IPS DF 4.7 (cell line): ENCODE measurements around the gene MSI2.

ENCODE experiments used
- DNase-seq: peaks from one replicate; pipeline ENCODE4 v3.0.0-alpha.2; 2013; ENCODE audit warnings: low spot score; ENCODE audit errors: extremely low read depth

Gene MSI2

GRCh38 chr17:57269598-57270255, 13.4 kb downstream of the MSI2 start:
- no peak for DNase-seq

DNA sequence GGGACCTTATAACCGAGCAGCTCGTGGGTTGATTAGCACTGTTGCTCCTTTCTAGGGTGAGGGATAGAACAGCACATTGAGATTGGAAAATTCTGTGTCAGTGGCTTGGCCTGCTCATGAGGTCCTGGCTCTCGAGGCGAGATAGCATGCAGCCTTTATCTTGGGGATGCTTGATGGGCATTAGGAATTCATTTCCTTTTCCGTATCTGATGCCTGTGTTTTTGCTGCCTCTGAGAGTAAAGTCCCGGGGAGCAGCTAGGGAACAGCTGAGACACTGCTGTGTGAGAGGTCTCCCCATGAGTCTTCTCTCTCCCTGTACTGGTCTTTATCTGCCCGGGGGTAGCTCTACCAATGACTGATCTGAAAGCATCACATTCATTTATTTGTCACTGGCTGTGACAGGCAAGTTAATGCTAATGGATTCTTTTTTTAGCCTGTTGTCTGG, 14.5 kb downstream of the MSI2 start:
- no peak for DNase-seq

GRCh38 chr17:57271821-57272220, 15.5 kb downstream of the MSI2 start:
- no peak for DNase-seq

GRCh38 chr17:57273490-57273889, 17.2 kb downstream of the MSI2 start:
- DNase-seq: no peak

DNA sequence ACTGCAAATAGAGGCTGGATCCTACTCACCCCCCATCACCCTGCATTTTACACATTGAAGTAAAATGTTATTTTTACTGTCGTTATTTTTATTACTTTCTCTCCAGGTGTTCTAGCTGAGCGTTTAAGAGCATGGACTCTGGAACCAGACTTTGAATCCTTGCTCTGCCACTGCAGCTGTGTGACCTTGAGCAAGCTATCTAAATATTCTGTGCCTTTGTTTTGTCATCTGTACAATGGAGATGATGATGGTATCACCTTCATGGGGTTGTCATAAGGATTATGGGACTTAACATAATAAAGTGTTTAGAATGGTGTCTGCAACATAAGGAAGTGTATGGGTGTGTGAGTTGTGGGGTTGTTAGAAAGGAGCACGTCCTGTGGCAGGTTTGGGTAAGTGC, 17.8 kb downstream of the MSI2 start:
- DNase-seq: no peak

GRCh38 chr17:57275071-57275764, 18.9 kb downstream of the MSI2 start:
- DNase-seq: no peak

GRCh38 chr17:57276621-57277020, 20.3 kb downstream of the MSI2 start:
- no peak for DNase-seq

- DNase-seq: no peak
Observed at GRCh38 chr17:57277923-57278604, 21.7 kb downstream of the MSI2 start.

- DNase-seq: no peak
Observed at GRCh38 chr17:57278740-57279387, 22.5 kb downstream of the MSI2 start.

- DNase-seq: no peak
Observed at GRCh38 chr17:57279432-57279831, 23.1 kb downstream of the MSI2 start.

- no peak for DNase-seq
Observed at GRCh38 chr17:57281887-57282286, 25.6 kb downstream of the MSI2 start.

- no peak for DNase-seq
Observed at GRCh38 chr17:57282296-57282695, 26.0 kb downstream of the MSI2 start.

- no peak for DNase-seq
Observed at GRCh38 chr17:57283203-57283971, 27.1 kb downstream of the MSI2 start.

DNA sequence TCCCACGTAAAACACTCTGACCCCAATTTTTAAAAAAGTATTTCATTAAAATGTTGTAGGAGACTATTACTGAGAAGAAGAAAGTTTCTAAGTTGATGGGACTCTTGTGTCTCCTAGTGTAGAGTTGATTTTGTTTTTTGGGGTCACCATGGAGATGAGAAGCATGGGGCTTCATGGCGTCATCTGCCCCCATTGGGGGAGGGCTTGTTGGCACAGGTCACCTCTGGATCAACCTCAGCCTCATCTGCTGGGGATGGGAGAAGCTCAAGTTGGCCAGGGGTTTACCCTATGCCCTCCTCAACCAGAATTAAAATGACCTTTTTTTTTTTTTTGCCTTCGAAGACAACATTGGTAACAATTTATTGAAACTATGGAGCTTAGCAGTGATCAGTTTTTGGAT, 28.3 kb downstream of the MSI2 start:
- no peak for DNase-seq

DNA sequence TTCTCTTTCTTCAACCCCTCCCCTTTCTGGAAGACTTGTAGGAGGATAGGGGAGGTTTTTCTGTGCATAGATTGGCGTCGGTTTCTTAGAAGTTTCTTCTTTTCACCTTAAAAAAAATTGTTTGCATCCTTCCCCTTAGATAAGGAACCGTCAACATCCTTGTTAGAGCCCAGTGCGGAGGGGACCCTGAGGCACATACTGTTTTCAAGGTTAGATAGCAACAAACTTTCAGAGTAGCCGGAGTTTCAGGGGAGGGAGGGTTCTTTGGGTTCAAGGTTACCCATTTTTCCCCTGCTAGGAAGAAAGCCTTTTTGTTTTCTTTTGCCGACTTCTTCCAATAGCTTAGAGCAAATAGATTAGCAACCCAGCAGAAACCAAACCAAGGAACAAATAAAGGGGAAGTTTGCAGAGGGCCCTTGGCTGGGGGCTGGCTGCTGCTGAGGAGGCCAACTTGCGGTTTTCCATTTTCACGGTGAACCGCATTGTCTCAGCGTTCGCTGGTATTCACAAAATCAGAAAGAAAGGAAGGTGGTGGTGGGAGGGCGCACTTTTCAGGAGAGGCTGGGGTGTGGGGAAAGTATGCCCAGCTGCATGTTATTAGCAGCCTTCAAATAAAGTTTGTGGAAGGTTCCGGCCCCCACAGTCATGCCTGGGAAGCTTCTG, 28.8 kb downstream of the MSI2 start:
- no peak for DNase-seq

DNA sequence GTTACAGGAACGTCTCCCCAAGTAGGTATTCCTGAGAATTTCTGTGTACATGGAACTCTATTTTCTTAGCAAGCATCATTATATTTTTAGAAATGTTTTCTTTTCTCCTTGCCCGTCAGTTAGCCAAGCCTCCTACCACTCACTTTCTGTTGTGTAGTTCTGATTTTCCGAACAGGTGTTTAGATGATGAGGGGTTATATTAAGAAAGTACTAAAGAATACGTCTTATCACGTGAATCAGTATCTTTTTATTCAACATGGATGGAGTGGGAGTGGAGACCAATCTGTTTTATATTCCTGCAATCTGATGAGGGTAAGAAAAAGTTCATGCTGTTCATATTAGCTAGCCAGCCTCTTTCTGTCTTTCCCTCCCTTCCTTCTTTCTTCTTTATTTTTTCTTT, 29.4 kb downstream of the MSI2 start:
- DNase-seq: no peak

GRCh38 chr17:57286399-57287105, 30.2 kb downstream of the MSI2 start:
- DNase-seq: no peak

GRCh38 chr17:57288040-57288772, 31.9 kb downstream of the MSI2 start:
- no peak for DNase-seq

- DNase-seq: no peak
Observed at GRCh38 chr17:57288773-57289121, 32.4 kb downstream of the MSI2 start.

DNA sequence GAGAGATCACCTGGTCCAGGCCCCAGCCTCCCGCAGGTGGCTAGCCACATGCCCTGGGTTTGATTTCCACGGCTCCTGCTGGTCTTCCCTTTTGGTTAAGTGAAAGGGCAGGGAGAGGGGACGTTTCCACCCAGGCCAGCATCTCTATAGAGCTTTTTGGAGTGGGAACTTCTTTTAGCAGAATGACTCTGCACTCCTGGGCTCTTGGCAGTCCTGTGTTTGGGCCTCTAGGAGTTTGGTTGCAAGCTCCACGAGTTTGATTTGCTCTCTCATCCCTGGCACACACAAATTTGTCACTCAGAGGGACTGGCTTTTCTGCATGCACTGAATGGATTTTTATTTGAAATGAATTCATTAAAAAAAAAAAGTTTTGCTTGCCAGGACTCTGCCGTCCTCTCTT, 32.8 kb downstream of the MSI2 start:
- DNase-seq: no peak
